GM20431 (cell line): ENCODE results near the gene C1D.
"Not testable (repeated sequence)": the region's sequence is repeated elsewhere in the genome, so short reads cannot be mapped to it uniquely, and the experiment has no call there.

Source experiments
- in situ Hi-C: fragments of 300-500 bp; cut with MseI, MboI; formaldehyde crosslinking; loops from one replicate; pipeline ENCODE4 v1.15.0; 2020; ENCODE audit warnings: low sequenced_read_pairs; ENCODE audit not compliant: unreplicated experiment

The C1D gene, protein sequence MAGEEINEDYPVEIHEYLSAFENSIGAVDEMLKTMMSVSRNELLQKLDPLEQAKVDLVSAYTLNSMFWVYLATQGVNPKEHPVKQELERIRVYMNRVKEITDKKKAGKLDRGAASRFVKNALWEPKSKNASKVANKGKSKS

DNA sequence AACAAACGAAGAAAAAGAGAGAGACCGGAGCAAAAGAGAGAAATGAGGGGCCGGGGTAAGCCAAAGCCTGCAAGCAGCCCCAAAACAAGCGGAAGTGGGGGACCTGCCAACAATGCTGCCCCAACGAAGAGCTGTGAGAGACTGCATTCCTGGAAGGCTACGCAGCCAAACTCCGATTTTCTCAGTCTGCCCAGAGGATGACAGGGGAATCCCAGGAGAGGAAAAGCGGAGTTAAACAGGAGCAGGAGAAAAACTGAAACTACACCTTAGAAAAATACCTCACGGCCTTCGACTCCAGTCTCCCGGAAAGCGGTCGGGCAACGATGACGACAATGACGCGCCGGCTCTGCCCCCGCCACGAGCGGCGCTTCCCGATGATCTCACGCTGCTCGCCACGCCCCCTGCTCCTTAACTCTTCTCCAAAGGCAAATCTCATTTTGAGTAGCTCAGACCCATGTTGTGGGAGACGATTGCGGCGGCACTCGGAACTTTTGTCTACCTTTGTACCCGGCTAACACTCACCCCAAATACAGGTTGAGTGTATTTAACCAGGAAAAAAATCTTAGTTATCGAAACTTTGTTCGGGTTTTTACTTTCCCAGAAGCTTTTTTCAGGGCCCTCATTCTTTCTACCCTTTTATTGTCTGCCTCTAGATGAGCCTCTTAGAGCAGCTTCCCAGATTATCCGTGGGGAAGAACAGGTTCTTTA, at the start of gene C1D:
C1D (minus strand) TSS at position 325 of the 708 bp plus-strand sequence. CDS start 15,694 bp downstream, outside the sequence.
- in situ Hi-C loops, result no loop called here

DNA sequence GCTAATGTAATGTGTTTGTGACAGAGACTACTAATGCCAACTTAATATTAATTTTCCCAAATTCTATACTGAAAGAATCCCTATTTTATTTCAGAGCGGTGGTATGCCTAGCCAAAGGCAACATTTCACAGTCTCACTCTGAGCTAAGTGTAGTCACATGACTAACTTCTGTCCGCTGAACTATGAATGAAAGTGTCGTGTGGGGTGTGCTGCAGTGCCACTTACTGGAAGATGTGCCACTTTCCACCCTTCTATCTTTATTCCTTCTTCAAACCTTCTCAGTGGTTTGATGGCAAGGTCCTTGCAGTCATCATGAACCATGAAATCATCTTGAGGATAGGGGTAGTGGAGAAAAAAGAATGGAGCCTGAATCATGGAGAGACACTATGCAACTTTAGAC, 47.3 kb upstream of the C1D start:
- in situ Hi-C loops, result no loop called here

DNA sequence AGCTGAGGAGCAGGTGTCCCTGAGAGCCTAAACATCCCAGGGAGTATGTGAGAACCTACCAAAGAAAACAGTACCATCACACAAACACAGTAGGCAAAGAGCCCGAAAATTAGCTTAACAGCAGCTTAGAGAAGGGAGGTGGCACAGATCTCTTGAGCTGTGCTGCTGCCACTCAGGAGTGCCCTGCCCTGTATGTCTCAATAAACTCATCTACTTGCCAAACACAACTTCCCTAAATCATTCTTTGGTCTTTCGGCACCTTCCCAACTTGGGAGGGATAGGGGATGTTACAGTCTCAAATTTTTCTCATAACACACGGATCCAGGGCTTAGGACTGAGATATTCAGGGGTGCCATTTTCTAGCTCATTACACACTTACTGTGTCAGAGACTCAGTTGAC, 45.3 kb upstream of the C1D start:
- in situ Hi-C loops, result no loop called here

DNA sequence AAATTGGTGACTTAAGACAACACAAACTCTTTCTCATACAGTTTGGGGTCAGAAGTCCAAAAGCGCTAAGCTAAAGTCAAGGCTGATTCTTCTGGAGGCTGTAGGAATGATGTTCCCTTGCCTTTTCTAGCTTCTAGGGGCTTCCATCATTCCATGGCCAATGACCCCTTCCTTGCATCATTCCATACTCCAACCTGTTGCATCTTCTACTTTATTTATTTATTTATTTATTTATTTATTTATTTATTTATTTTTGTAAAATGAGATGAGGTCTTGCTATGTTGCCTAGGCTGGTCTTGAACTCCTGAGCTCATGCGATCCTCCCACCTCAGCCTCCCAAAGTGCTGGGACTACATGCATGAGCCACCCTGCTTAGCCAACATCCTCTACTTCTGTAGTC, 44.7 kb upstream of the C1D start:
- in situ Hi-C loops, result no loop called here

DNA sequence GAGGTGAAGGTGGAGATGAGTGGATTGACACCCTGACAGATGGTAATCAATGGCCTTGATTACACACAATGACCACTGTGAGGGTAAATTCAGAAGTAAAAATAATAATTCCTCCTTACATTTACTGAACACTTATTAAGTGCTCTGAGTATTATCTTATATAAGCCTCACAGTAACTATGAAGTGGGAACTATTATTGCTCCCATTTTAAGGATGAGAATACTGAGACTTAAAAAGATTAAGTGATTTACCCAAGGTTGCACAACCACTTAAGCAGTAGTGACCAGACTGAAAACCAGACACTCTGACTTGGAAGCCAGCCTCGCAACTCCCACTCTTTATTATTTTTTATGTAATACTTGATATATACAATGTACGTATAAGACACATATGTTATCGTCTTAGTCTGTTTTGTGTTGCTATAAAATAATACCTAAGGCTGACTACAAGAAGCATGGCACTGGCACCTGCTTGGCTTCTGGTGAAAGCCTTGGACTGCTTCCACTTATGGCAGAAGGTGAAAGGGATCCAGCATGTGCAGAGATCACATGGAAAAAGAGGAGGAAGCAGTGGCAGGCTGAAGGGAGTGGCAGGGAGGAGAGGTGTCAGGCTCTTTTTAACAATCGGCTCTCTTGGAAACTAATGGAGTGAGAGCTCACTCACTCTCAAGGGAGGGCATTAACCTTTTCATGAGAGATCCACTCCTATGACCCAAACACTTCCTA, 41.5 kb upstream of the C1D start:
- in situ Hi-C loops, result no loop called here

DNA sequence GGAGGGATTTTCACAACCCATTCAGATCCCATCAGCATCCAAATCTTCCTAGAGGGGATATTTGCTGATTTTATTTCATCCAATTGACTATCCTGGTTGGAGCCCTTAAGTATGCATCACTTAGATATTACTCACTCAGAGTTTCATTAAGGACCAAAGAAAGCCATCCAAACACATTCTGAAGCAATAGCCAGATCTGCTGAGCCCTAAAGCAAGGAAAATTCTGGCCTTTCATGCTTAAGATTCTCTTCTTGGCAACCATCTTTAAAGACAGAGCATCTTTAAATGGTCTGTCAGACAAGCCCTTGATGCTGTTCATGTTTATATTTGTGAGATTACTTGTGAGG, 40.9 kb upstream of the C1D start:
- in situ Hi-C loops, result no loop called here

DNA sequence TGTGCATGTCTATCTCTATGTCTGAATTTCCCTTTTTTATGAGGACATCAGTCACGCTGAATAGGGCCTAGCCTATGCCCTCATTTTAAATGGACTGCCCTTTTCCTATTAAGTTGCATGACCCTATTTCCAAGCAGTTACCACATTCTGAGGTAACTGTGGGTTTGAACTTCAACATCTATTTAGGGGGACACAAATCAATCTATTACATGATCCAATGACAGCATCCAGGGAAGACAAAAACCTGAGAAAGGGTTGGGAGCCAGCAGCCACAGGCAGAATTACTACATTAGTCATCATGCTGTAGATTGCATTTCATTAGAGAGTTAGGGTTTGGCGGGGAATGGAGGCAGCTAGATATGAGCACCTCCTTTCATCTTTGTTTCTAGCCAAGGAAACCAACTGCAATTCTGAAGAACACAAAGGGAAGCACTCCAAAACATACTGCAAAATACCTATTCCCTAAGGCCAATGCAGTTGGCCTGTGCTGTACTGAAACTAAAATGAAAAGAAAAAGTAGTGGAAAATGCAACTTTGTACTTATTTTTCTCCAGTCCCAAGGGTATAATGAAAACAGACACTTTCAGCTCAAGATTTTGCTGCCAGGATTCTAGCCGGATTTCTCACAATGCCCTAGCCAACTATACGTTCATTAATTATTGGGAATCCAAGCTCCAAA, 40.4 kb upstream of the C1D start:
- in situ Hi-C loops, result no loop called here

DNA sequence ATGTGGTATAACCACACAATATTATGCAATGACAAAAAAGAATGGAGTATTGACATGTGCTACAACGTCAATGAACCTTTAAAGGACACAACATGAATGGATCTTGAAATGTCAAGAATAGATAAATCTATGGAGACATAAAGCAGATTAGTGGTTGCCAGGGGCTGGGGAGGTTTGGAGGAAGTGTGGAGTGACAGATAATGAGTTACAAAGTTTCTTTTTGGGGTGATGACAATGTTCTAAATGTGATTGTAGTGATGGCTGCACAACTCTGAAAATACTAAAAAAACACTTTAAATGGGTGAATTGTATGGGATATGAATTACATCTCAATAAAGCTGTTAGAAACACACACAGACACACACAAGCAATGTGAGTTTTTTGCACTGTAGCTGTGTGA, 37.4 kb upstream of the C1D start:
- in situ Hi-C loops, result no loop called here

DNA sequence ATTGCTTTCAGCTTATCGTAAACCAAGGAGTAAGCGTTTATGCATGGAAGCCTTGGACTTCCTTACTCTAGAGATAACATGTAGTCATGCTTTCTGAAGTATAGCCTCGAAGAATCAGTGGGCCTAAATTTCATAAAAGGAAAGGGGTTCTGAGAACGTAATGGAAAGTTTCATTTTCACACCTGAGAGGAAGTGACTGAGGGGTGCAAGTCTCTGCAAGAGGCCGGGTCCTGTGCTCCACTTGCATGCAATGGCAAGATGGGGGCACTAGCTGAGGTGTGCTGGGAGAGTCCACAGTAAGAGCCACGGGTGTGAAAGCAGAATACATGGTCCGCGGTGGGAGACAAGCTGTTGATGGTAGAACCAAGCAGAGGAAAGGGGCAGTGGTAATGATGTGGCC, 36.5 kb upstream of the C1D start:
- in situ Hi-C loops, result no loop called here

DNA sequence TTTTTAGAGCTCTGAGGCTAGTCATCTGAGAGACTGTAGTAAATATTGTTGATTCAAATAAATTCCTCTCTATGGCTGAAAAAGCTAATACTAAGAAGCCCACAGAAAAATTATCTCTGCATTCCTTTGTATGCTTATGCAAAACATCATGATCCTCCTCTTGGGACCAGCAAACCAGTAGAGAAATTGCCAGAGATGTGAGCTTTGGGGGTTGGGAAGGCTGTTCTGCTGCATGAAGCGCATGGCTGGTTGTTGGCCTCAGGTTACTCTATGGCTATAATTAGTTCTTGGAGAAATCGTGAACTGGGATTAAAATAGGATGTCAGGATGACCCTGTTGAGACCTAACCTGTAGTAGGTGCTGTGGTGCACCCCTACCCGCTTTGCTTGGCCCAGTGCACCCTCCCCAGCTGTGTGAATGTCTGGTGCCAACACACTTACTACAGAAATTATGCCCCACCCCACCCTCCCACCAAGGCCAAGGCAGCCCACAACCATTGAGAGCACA, 35.5 kb upstream of the C1D start:
- in situ Hi-C loops, result no loop called here

DNA sequence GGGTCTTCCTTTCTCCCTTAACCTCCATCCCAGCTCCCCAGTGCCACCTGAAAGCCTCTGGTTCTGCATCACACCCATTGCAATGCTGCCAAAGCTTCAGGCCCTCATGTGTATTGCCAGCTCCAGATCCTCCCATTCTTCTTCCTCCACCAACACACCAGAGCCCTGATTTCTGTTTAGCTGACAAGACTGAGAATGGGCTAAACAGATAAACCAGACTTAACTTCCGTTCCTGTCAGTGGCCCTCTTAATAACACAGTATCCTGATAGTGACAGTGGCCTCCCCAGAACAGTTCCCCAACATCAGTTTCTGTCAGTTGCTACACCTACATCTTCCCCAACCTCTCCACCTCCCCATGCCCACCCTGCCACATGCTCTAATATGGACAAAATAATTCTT, 31.3 kb upstream of the C1D start:
- in situ Hi-C loops, result no loop called here

DNA sequence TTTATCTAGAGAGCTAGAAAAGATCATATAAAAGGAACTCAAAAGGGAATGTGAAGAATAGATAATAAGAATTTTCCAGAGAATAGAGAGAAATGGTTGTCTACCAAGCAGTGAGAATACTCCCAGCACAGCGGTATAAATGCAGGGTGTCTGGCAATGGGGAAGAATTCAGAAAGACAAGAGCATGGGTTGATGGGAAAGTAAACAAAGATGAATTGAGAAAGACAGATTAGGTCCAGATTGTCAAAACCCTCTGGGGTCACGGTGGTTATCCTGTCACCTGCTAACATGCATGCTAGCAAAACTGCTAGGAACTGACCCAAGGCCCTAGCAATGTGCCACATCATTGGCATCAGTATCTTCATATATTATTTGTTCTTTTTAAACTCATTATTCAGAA, 30.8 kb upstream of the C1D start:
- in situ Hi-C loops, result no loop called here

DNA sequence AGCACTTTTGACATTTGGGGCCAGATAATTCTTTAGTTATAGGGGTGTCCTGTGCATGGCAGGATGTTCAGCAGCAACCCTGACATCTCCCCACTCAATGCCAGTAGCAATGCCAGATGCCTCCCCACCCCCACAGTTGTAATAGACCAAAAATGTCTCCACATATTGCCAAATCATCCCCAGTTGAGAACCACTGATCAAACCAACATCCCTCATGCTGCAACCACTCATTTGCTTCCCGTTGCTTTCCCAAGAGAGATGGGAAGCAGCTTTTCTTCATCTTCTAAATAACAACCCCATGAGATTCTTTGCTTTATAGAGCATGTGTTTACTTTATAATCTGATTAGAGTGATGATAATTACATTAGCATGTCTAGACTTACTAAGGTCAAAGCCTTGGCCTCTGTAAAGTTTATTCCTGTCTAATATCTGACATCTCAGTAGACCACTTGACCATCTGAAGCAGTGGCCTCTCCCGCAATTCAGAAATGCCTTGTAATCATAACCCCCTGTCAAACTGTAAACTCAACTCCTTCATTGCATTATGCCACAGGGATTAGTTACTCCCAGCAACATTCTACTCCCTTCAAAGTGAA, 28.7 kb upstream of the C1D start:
- in situ Hi-C loops, result no loop called here

DNA sequence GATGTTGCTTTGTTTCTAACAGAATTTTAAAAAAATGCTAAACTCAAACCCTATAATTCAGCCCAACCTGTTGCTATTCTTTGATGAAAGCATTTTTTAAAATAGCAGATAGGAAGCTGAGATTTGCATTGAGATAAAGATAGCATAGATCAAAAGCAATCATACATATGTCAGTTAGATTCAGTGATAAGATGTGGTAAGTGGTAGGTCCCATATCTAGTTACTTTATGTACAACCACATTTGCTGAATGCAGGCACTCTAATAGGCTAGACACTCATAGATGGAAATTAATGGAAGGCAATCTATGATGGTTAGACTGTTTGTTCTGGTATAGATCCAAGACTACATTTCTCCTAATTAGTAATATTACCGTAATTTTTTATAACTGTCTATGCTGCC, 27.2 kb upstream of the C1D start:
- in situ Hi-C loops, result no loop called here

DNA sequence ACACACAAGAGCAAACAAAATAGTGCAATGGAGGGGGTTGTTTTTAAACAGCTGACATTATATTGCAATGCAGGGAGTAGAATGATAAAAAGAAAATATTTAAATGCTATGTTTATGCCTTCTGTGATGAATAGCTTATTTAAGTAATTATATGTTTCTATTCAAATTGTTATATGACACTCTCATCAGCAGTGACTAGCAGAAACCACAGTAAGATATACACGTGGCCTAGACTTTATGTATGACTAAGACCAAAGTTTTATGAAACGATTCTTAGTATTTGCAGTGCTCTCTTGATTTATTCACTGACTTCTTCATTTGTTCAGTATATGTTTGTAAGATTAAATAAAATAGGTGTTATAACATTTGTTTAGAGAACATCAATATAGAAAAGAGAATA, 26.1 kb upstream of the C1D start:
- in situ Hi-C loops, result no loop called here

DNA sequence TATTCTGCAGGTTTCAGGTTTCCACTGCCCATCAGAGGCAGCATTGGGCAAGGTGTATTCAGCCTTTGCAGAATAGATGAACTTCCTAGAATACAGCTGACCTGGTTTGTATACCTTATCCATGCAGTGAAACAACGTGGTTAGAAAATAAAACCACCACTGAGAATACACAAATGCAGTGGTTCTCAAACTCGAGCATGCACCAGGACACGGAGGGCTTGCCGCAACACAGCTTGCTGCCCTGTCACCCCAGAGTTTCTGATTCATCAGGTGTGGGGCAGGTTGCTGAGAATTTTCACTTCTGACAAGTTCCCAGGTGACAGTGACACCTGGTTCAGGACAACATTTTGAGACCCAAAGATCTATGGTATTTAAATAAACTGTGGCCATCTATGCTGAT, 23.4 kb upstream of the C1D start:
- in situ Hi-C loops, result no loop called here

DNA sequence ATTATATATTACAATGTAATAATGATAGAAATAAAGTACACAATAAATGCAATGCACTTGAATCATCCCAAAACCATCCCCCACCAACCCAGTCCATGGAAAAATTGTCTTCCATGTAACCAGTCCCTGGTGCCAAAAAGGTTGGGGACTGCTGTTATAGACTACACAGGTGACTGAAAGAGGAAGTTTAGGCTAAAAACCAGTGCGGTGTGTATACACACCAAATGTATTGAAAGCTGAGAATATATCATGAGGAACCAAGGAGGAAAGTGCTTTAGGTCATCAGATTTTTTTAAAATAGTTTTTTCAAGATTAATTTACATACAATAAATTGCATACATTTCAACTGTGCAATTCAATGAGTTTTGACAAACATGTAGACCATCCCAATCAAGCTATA, 20.5 kb upstream of the C1D start:
- in situ Hi-C loops, result no loop called here

DNA sequence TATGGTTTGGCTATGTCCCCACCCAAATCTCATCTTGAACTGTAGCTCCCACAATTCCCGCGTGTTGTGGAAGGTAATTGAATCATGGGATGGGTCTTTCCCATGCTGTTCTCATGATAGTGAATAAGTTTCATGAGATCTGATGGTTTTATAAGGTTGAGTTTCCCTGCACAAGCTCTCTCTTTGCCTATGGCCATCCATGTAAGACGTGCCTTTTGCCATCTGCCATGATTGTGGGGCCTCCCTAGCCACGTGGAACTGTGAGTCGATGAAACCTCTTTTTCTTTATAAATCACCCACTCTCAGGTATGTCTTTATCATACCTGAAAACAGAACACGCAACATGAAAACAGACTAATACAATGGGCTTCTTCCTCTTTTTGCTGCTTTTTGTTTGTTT, 11.2 kb upstream of the C1D start:
- in situ Hi-C loops, result no loop called here

DNA sequence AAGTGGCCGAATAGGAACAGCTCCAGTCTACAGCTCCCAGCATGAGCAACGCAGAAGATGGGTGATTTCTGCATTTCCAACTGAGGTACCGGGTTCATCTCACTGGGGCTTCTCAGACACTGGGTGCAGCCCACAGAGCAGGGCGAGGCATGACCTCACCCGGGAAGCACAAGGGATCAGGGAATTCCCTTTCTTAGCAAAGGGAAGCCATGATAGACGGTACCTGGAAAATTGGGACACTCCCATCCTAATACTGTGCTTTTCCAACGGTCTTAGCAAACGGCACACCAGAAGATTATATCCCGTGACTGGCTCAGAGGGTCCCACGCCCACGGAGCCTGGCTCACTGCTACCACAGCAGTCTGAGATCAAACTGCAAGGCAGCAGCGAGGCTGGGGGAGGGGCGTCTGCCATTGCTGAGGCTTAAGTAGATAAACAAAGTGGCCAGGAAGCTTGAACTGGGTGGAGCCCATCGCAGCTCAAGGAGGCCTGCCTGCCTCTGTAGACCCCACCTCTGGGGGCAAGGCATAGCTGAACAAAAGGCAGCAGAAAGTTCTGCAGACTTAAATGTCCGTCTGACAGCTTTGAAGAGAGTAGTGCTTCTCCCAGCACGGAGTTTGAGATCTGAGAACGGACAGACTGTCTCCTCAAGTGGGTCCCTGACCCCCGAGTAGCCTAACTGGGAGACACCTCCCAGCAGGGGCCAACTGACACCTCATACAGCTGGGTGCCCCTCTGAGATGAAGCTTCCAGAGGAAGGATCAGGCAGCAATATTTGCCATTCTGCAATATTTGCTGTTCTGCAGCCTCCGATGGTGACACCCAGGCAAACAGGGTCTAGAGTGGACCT, 1.2 kb upstream of the C1D start:
- in situ Hi-C loops, result not testable (repeated sequence)

DNA sequence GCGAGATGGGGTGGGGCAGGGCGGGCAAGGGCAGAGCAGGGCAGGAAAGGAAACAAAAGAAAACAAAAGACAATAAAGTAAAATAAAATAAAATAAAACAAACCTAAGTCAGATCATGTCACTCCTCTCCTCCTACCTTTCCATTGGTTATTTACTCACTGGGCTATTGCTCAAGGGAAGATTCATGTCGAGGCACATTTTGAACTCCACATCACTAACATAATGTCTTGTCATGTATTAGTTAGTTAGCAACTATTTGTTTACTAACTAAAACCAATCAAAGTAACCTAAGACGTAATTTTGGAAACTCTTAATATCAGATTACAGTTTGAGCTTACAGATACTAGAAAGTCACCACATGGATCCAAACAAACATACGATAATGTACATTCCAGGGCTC, 2.2 kb downstream of the C1D start:
- in situ Hi-C loops, result no loop called here
